ENCODE data around the gene MICAL2.

GRCh38 chr11:12155696-12156095 is 45.3 kb downstream of the MICAL2 start:
- TF ChIP-seq FOXM1 (IDR thresholded peaks at IDR 0.05; ENCODE audit: borderline replicate concordance, low read depth): no peak
- TF ChIP-seq, protein P1, sequence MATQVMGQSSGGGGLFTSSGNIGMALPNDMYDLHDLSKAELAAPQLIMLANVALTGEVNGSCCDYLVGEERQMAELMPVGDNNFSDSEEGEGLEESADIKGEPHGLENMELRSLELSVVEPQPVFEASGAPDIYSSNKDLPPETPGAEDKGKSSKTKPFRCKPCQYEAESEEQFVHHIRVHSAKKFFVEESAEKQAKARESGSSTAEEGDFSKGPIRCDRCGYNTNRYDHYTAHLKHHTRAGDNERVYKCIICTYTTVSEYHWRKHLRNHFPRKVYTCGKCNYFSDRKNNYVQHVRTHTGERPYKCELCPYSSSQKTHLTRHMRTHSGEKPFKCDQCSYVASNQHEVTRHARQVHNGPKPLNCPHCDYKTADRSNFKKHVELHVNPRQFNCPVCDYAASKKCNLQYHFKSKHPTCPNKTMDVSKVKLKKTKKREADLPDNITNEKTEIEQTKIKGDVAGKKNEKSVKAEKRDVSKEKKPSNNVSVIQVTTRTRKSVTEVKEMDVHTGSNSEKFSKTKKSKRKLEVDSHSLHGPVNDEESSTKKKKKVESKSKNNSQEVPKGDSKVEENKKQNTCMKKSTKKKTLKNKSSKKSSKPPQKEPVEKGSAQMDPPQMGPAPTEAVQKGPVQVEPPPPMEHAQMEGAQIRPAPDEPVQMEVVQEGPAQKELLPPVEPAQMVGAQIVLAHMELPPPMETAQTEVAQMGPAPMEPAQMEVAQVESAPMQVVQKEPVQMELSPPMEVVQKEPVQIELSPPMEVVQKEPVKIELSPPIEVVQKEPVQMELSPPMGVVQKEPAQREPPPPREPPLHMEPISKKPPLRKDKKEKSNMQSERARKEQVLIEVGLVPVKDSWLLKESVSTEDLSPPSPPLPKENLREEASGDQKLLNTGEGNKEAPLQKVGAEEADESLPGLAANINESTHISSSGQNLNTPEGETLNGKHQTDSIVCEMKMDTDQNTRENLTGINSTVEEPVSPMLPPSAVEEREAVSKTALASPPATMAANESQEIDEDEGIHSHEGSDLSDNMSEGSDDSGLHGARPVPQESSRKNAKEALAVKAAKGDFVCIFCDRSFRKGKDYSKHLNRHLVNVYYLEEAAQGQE (IDR thresholded peaks at IDR 0.05; ENCODE audit: low read depth): no peak
- TF ChIP-seq EP300 (IDR thresholded peaks at IDR 0.05; ENCODE audit: borderline replicate concordance): no peak
- no peak for TF ChIP-seq RAD21 (IDR thresholded peaks at IDR 0.05; ENCODE audit: low read depth)
- TF ChIP-seq MAX (IDR thresholded peaks at IDR 0.05): no peak
- no peak for TF ChIP-seq TAF1 (IDR thresholded peaks at IDR 0.05; ENCODE audit: low read depth)
- TF ChIP-seq NFIC (IDR thresholded peaks at IDR 0.05): no peak
- TF ChIP-seq, protein P2, sequence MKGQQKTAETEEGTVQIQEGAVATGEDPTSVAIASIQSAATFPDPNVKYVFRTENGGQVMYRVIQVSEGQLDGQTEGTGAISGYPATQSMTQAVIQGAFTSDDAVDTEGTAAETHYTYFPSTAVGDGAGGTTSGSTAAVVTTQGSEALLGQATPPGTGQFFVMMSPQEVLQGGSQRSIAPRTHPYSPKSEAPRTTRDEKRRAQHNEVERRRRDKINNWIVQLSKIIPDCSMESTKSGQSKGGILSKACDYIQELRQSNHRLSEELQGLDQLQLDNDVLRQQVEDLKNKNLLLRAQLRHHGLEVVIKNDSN (IDR thresholded peaks at IDR 0.05): no peak
- no peak for TF ChIP-seq TEAD4 (IDR thresholded peaks at IDR 0.05)
- TF ChIP-seq YY1 (IDR thresholded peaks at IDR 0.05; ENCODE audit: low read depth): no peak

Measured in Ishikawa (cell line).